Stimulated activated CD8-positive, alpha-beta memory T cell treated with anti-CD3 and anti-CD28 coated beads, Interleukin-15, amount 100 ng/mL, for 24 hours (primary cell): Measurements from ENCODE around the gene CDH6.

Experiments used
- DNase-seq: peaks from one replicate; pipeline ENCODE4 v3.0.0-alpha.2; 2020; ENCODE audit warnings: low read depth

CDH6 gene

GRCh38 chr5:31193591-31194467 lies at the start of gene CDH6:
Gene CDH6 (plus strand): TSS chr5:31193686. CDS start chr5:31267474, 73,788 bp downstream.
- no peak for DNase-seq

- DNase-seq, result no peak
Measured at GRCh38 chr5:31144364-31144763, 49.1 kb upstream of the CDH6 start.

- DNase-seq, result no peak
Measured at GRCh38 chr5:31148959-31149475, 44.5 kb upstream of the CDH6 start.

GRCh38 chr5:31153521-31153920 lies 40.0 kb upstream of the CDH6 start:
- no peak for DNase-seq

- DNase-seq, result no peak
Measured at GRCh38 chr5:31156631-31157160, 36.8 kb upstream of the CDH6 start.

- no peak for DNase-seq
Measured at GRCh38 chr5:31157720-31158119, 35.8 kb upstream of the CDH6 start.

- no peak for DNase-seq
Measured at GRCh38 chr5:31158686-31159085, 34.8 kb upstream of the CDH6 start.

- no peak for DNase-seq
Measured at GRCh38 chr5:31161781-31162181, 31.7 kb upstream of the CDH6 start.

- no peak for DNase-seq
Measured at GRCh38 chr5:31165729-31166128, 27.8 kb upstream of the CDH6 start.

- DNase-seq, result no peak
Measured at GRCh38 chr5:31169379-31169778, 24.1 kb upstream of the CDH6 start.

GRCh38 chr5:31172881-31173280 lies 20.6 kb upstream of the CDH6 start:
- no peak for DNase-seq

- DNase-seq, result no peak
Measured at GRCh38 chr5:31173614-31174013, 19.9 kb upstream of the CDH6 start.

- no peak for DNase-seq
Measured at GRCh38 chr5:31181376-31181987, 12.0 kb upstream of the CDH6 start.

GRCh38 chr5:31182136-31182535 lies 11.3 kb upstream of the CDH6 start:
- DNase-seq, result no peak

GRCh38 chr5:31185951-31186350 lies 7.5 kb upstream of the CDH6 start:
- DNase-seq, result no peak

- DNase-seq, result no peak
Measured at GRCh38 chr5:31186672-31187267, 6.7 kb upstream of the CDH6 start.

GRCh38 chr5:31187591-31187990 lies 5.9 kb upstream of the CDH6 start:
- DNase-seq, result no peak

GRCh38 chr5:31192442-31192841 lies 1.0 kb upstream of the CDH6 start:
- DNase-seq, result no peak

GRCh38 chr5:31193116-31193515 lies 370 bp upstream of the CDH6 start:
- no peak for DNase-seq

- no peak for DNase-seq
Measured at GRCh38 chr5:31194468-31194813, 955 bp downstream of the CDH6 start.

- DNase-seq, result no peak
Measured at GRCh38 chr5:31194892-31195555, 1.5 kb downstream of the CDH6 start.

GRCh38 chr5:31196309-31196708 lies 2.8 kb downstream of the CDH6 start:
- DNase-seq, result no peak
